Right atrium auricular region (tissue), 2 donors: ENCODE measurements around the gene SYNM. TPM values are rescaled to one million over a fixed set of nuclear protein-coding genes. Genes with fewer than 3 reads are reported as not detected.

ENCODE experiments used
- DNase-seq: peaks from one replicate; pipeline ENCODE4 v3.0.0-alpha.2; 2019; ENCODE audit warnings: low spot score
- H3K27ac ChIP-seq, 2 donors: fragments of 200-600 bp; sonication (generic); 1 replicate in 1 of 2; 2 replicates in 1 of 2; pipeline ENCODE4 v1.5.1; 2016 to 2019
- H3K27me3 ChIP-seq, 2 donors: fragments of 200-600 bp; sonication (generic); one replicate each; pipeline versions ENCODE4 v1.5.1 to v1.6.0; 2017 to 2019
- H3K36me3 ChIP-seq: fragments of 200-600 bp; sonication (generic); one replicate; pipeline ENCODE4 v1.5.1; 2016
- H3K4me1 ChIP-seq, 2 donors: fragments of 200-600 bp; sonication (generic); one replicate each; pipeline versions ENCODE4 v1.5.1 to v1.6.0; 2017 to 2019
- H3K4me3 ChIP-seq, 2 donors: fragments of 200-600 bp; sonication (generic); 1 replicate in 1 of 2; 2 replicates in 1 of 2; pipeline ENCODE4 v1.5.1; 2017 to 2019; ENCODE audit warnings: mild to moderate bottlenecking in 1 of 2, moderate library complexity in 1 of 2
- H3K9me3 ChIP-seq, 2 donors: fragments of 200-600 bp; sonication (generic); one replicate each; pipeline ENCODE4 v1.5.1; 2019
- total RNA-seq, 2 donors: library from RNA; depleted of rRNA; stranded (reverse); fragments of >200 nt; gene quantifications; one replicate each; pipeline ENCODE4 v1.1.0, GENCODE V29; 2016
- TF ChIP-seq, protein P1 (sequence below), 2 donors: fragments of 200-600 bp; sonication (generic); IDR thresholded peaks; one replicate each; pipeline ENCODE4 v1.5.1; 2019; ENCODE audit warnings: antibody characterized with exemption in 2 of 2

Gene SYNM
- total RNA-seq, 2 donors from 2014 or later = 211 to 258 TPM

DNA sequence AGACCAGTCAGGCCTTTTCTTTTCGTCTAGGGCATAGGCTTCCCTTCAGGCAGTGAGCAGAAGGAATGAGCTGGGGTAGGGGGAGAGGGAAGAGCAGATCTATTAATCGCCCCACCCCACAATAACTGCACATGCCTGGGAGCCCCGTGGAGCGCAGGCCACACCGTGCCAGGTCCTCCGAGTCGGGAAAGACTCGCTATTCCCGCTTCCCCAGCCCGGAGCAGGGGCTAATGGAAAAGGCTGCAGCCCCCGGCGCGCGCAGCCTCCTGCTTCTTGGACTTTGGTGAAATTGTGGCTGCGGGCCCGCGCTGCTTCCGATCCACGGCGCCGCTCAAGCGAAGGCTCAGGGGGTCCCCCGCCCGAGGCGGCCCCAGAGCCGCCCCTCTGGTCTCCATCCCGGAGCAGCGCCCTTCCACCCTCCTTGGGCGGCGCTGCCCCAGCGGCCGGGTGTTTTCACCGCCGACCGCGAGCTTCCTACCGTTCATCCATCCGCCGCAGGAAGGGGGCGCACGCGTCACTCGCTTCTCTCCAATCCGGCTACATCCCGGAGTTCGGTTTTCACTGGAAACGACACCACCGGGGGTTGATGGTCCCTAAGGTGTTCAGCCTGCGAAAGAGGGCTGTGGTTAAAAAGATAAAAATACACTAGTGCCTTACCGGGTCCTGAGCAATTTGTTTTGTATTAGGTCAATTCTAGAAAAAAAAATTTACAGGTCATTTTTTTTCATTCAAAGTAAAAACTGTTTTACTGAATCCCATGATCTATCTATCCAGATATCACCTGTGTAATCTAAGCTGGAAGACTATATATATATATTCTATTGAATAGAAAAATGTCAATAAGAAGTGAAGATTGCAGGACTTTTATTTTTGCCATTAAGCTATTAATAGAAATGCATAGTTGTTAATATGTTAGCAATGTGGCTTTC is 4.4 kb upstream of the SYNM start:
- Histone ChIP-seq H3K27me3 (no peaks in the 10 kb centered on the region), H3K36me3 (no peaks in the 10 kb centered on the region), H3K9me3 (no peaks in the 10 kb centered on the region), H3K27ac (no peak overlapping the region), H3K4me3 (peak overlapping the region; percentile 23 to 44), H3K4me1 (peaks cover 0 to 9% of the 10 kb centered on the region in 2 donors)
- TF ChIP-seq, protein P1, sequence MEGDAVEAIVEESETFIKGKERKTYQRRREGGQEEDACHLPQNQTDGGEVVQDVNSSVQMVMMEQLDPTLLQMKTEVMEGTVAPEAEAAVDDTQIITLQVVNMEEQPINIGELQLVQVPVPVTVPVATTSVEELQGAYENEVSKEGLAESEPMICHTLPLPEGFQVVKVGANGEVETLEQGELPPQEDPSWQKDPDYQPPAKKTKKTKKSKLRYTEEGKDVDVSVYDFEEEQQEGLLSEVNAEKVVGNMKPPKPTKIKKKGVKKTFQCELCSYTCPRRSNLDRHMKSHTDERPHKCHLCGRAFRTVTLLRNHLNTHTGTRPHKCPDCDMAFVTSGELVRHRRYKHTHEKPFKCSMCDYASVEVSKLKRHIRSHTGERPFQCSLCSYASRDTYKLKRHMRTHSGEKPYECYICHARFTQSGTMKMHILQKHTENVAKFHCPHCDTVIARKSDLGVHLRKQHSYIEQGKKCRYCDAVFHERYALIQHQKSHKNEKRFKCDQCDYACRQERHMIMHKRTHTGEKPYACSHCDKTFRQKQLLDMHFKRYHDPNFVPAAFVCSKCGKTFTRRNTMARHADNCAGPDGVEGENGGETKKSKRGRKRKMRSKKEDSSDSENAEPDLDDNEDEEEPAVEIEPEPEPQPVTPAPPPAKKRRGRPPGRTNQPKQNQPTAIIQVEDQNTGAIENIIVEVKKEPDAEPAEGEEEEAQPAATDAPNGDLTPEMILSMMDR (IDR thresholded peaks at IDR 0.05) = peak; percentile 72 to 93
- peak; percentile 82 for DNase-seq

DNA sequence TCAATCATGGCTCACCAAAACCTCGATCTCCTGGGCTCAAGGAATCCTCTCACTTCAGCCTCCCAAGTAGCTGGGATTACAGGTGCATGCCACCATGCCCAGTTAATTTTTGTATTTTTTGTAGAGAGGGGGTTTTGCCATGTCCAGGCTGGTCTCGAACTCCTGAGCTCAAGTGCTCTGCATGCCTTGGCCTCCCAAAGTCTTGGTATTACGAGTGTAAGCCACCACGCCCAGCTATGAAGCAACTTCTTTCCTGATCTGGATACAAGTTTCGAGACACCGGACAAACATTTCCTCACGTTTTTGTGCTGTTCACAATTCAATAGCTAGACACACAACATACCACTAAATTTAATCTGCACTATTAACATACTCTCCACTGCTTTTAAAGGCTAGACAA is 3.4 kb upstream of the SYNM start:
- peaks cover 0 to 9% of the 10 kb centered on the region in 2 donors for H3K4me1 ChIP-seq
- TF ChIP-seq, protein P1 (IDR thresholded peaks at IDR 0.05) = no peak
- no peak overlapping the region for H3K4me3 ChIP-seq
- no peaks in the 10 kb centered on the region for H3K36me3 ChIP-seq
- H3K27ac ChIP-seq = no peak overlapping the region
- H3K9me3 ChIP-seq = no peaks in the 10 kb centered on the region
- H3K27me3 ChIP-seq = no peaks in the 10 kb centered on the region
- peak; percentile 50 for DNase-seq

DNA sequence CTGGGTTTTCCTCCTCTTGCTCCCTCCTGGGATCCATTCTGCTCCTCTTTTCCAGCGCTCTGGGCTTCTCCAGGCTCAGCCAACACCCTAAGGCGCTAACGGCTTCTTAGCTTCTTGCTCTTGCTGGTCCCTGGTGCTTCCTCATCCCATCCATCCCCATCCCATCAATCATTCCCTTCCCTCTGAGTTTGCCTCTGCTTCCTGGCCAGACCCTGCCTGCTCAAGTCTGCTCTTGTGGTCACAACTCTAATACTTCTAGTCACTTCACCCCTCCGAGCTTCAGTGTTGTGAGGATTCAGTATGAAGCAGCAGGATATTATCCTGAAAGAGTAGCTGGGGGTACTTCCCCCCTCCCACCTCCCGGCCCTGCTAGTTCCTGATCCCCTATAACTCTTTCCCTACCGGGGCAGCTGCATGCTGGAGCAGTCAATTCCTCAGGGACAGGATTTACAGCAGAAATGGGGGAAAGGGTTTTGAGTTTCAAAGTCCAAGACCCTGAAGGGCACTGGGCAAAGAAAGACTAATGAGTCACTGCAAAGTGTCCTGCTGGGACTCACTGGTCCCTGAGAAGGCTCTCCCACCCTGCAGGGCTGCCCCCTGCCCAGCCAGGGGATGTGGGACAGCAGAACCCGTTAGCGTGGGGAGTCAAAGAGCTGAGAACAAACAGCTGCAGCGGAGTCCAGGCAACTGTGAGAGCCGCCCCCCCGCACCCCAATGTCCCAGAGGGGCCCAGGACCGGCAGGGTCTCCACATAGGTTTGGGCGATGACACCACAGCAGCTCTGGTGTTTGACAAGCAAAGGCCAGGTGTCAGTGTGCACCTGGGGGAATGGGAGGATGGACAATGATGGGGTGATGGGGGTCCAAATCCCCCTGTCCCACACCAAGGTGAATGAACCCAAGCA is 2.3 kb upstream of the SYNM start:
- H3K27ac ChIP-seq = no peak overlapping the region
- no peaks in the 10 kb centered on the region for H3K36me3 ChIP-seq
- H3K4me1 ChIP-seq = peaks cover 0 to 20% of the 10 kb centered on the region in 2 donors
- no peaks in the 10 kb centered on the region for H3K27me3 ChIP-seq
- H3K9me3 ChIP-seq = no peaks in the 10 kb centered on the region
- H3K4me3 ChIP-seq = no peak overlapping the region
- DNase-seq = peak; percentile 54
- TF ChIP-seq, protein P1 (IDR thresholded peaks at IDR 0.05) = no peak

DNA sequence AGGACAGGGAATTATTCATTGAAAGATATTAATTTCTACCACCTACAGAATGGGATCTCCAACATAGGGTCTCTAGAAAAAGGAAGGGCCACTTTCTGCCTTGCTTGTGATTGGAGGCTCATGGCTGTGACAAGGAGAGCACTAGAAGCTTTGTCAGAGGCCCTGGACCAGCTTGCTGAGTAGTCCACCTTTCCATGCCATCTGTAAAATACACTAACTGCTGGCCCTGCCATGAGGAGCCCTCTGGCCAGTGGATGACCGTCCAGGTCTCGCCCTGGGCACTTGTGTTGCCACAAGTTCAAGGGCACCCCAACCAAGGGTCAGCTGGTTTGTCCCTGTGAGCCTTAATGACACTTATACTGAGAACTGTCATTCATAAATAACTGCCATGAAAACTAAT is 1.6 kb upstream of the SYNM start:
- no peak overlapping the region for H3K27ac ChIP-seq
- peaks cover 3% of the 10 kb centered on the region for H3K36me3 ChIP-seq
- no peaks in the 10 kb centered on the region for H3K27me3 ChIP-seq
- TF ChIP-seq, protein P1 (IDR thresholded peaks at IDR 0.05) = no peak
- peaks cover 0 to 27% of the 10 kb centered on the region in 2 donors for H3K4me1 ChIP-seq
- no peak overlapping the region for H3K4me3 ChIP-seq
- peak; percentile 54 for DNase-seq
- no peaks in the 10 kb centered on the region for H3K9me3 ChIP-seq

DNA sequence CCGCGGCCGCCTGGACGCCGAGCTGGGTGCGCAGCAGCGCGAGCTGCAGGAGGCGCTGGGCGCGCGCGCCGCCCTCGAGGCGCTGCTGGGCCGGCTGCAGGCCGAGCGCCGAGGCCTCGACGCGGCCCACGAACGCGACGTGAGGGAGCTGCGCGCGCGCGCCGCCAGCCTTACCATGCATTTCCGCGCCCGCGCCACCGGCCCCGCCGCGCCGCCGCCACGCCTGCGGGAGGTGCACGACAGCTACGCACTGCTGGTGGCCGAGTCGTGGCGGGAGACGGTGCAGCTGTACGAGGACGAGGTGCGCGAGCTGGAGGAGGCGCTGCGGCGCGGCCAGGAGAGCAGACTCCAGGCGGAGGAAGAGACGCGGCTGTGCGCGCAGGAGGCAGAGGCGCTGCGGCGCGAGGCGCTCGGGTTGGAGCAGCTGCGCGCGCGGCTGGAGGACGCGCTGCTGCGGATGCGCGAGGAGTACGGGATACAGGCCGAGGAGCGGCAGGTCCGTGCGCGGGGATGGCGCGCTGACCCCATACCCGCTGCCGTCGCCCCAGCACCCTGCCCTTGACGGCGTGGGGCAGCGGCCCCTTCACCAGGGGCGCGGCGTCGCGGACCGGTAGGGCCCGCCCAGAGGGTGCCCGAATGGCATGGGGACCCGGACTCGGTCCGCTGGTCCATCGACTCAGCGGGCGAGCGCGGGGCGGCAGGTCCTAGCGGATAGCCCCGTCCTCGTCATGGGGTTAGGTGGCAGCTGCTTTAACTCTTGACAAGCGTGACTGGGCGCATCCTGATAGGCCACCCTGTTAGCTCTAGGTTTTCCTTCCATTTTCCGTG is 848 bp downstream of the SYNM start:
- TF ChIP-seq, protein P1 (IDR thresholded peaks at IDR 0.05) = no peak
- Histone ChIP-seq H3K27me3 (no peaks in the 10 kb centered on the region), H3K4me3 (peak overlapping the region; percentile 71 to 85), H3K9me3 (no peaks in the 10 kb centered on the region), H3K4me1 (peaks cover 0 to 45% of the 10 kb centered on the region in 2 donors), H3K27ac (peak overlapping the region; percentile 92), H3K36me3 (peaks cover 17% of the 10 kb centered on the region)
- peak; percentile 58 for DNase-seq
